CD4-positive, CD25-positive, alpha-beta regulatory T cell (primary cell): ENCODE data around the gene MTFP1. TPM values are rescaled to one million over a fixed set of nuclear protein-coding genes. Genes with fewer than 3 reads are reported as not detected.
"Not testable (repeated sequence)": the region's sequence is repeated elsewhere in the genome, so short reads cannot be mapped to it uniquely, and the experiment has no call there.

Experiments used
- ATAC-seq, 2 donors: fragments of 150-1000 bp; cut with Tn5 transposase; one replicate each; pipeline ENCODE4 v1.10.0; 2021; ENCODE audit warnings: low read depth in 2 of 2, moderate number of reproducible peaks in 2 of 2, moderate library complexity in 1 of 2
- DNase-seq, 3 donors: peaks; one replicate each; pipeline versions ENCODE4 v3.0.0 to v3.0.0-alpha.2; 2012 to 2022; ENCODE audit warnings: mixed read lengths in 1 of 3
- H3K27ac ChIP-seq: one replicate; pipeline ENCODE4 v1.7.0; 2013; ENCODE audit warnings: mild to moderate bottlenecking, low read length; ENCODE audit not compliant: insufficient read depth, poor library complexity, severe bottlenecking
- H3K27me3 ChIP-seq: one replicate; pipeline ENCODE4 v1.7.0; 2013; ENCODE audit warnings: low read length; ENCODE audit not compliant: control insufficient read depth, insufficient read depth
- H3K36me3 ChIP-seq: one replicate; pipeline ENCODE4 v1.7.0; 2013; ENCODE audit warnings: mild to moderate bottlenecking, low read length, moderate library complexity; ENCODE audit not compliant: control insufficient read depth, insufficient read depth
- H3K4me1 ChIP-seq: 2 replicates; pipeline ENCODE4 v1.7.0; 2013; ENCODE audit warnings: mild to moderate bottlenecking, low read length; ENCODE audit not compliant: insufficient read depth, control insufficient read depth, poor library complexity, severe bottlenecking
- H3K4me3 ChIP-seq: one replicate; pipeline ENCODE4 v1.7.0; 2013; ENCODE audit warnings: low read depth, mild to moderate bottlenecking, low read length, moderate library complexity
- H3K9me3 ChIP-seq, 2 experiments: 1 replicate in 1 of 2; 2 replicates in 1 of 2; pipeline ENCODE4 v1.7.0; 2013; ENCODE audit warnings: low read length in 2 of 2, mild to moderate bottlenecking in 1 of 2, moderate library complexity in 1 of 2; ENCODE audit not compliant: control insufficient read depth in 2 of 2
- H3K27ac Mint-ChIP-seq, 3 donors: one replicate each; pipeline ENCODE4 v1.8.0; 2020 to 2022; ENCODE audit warnings: mild to moderate bottlenecking in 3 of 3, mixed read lengths in 3 of 3, moderate library complexity in 2 of 3
- H3K27me3 Mint-ChIP-seq: one replicate; pipeline ENCODE4 v1.8.0; 2022; ENCODE audit warnings: mild to moderate bottlenecking, mixed read lengths
- H3K36me3 Mint-ChIP-seq: one replicate; pipeline ENCODE4 v1.8.0; 2020; ENCODE audit warnings: mixed read lengths
- H3K4me1 Mint-ChIP-seq, 4 donors: one replicate each; pipeline ENCODE4 v1.8.0; 2020 to 2022; ENCODE audit warnings: mixed read lengths in 4 of 4, mild to moderate bottlenecking in 1 of 4
- H3K4me3 Mint-ChIP-seq, 4 donors: one replicate each; pipeline ENCODE4 v1.8.0; 2020 to 2022; ENCODE audit warnings: mild to moderate bottlenecking in 4 of 4, mixed read lengths in 4 of 4, moderate library complexity in 3 of 4
- H3K9me3 Mint-ChIP-seq, 7 donors: one replicate each; pipeline ENCODE4 v1.8.0; 2020 to 2022; ENCODE audit warnings: mixed read lengths in 7 of 7, mild to moderate bottlenecking in 3 of 7, moderate library complexity in 2 of 7
- polyA plus RNA-seq, 4 donors: library from polyadenylated mRNA; unstranded; fragments of 300-500 nt; fragmentation: Illumina TruSeq; gene quantifications; one replicate each; pipeline ENCODE4 v1.2.3, GENCODE V29; 2021
- total RNA-seq: library from RNA; stranded (reverse); gene quantifications from one replicate; pipeline ENCODE4 v1.2.3, GENCODE V29; 2022

The MTFP1 gene
- total and polyA plus RNA-seq, 5 donors from 2014 or later = 38.3 to 111 (median 45.3) TPM

DNA sequence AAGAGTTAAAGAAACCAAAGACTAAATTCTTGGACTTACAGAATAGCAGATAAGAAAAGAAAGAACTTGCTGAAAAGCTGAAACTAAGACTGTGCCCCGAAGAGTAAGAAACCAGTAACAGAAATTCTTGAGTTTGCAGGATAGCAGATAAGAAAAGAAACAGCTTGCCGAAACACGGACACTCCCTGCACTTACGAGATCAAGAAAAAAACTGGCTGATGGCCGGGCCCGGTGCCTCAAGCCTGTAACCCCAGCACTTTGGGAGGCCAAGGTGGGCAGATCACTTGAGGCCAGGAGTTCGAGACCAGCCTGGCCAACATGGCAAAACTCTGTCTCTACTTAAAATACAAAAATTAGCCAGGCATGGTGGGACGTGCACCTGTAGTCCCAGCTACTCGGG lies 25.9 kb downstream of the MTFP1 start:
- not testable (repeated sequence) for H3K27ac ChIP-seq, H3K4me3 Mint-ChIP-seq, H3K4me1 ChIP-seq, H3K36me3 ChIP-seq, H3K4me3 ChIP-seq, H3K9me3 Mint-ChIP-seq, H3K27me3 ChIP-seq, DNase-seq, H3K9me3 ChIP-seq, H3K4me1 Mint-ChIP-seq, ATAC-seq, H3K36me3 Mint-ChIP-seq, H3K27ac Mint-ChIP-seq
- peaks cover 31% of the 10 kb centered on the region for H3K27me3 Mint-ChIP-seq

DNA sequence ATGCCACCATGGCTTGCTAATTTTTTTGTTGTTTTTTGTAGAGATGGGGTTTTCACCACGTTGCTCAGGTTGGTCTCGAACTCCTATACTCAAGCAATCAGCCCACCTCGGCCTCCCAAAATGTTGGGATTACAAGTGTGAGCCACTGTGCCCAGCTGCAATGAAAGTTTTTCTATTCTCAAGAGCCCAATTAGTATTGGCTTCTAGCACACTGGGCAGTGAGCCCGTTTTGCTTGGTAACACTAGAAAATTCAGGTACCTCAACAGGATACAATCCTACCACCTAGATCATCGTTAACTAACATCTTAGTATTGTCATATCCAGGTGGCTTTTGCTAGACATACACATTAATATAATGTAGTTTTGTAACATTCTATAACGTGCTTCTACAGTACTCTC lies 27.3 kb downstream of the MTFP1 start:
- no peak for ATAC-seq
- H3K9me3 ChIP-seq = no peaks in the 10 kb centered on the region

DNA sequence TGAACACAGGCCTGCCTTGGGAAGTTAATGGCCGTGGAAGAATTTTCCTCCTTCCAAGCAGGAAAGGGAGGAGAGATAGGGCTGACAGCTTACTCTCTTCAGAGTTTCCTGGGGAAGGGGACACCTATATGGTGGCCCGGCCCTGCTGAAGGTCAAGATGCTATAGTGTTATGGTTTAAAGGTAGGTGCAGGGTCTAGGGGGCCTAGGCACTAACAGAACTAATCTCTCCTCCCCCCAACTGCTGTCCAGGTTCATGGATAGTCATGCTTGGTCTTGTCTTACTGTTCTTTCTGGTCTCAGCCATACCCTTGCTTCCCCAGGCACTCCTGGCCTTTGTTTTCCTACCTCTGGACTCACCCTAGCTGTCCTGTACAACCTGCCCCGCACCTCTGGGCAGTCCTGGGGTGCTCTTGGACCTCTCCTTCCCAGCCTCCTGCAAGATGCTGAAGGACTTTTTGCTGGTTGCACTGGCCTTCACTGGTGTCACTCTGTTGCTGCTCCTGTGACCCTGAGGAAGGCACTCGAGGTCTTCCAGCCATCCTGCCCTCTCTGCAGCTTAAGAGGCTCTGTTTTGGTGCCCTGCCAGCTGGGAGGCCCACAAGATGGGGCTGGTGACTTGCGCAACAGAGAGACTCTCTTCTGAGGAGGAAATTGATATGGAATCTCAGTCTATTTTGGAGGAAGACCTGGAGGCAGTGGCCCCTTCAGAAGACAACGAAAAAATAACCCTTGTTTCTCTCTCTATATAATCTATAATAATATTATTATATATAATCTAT lies 28.4 kb downstream of the MTFP1 start:
- Histone ChIP-seq H3K27ac (no peak overlapping the region), H3K4me1 (no peaks in the 10 kb centered on the region), H3K36me3 (no peaks in the 10 kb centered on the region), H3K27me3 (no peaks in the 10 kb centered on the region), H3K4me3 (no peak overlapping the region), H3K9me3 (no peaks in the 10 kb centered on the region)
- Mint-ChIP-seq H3K4me3 (no peak overlapping the region), H3K4me1 (no peaks in the 10 kb centered on the region), H3K27ac (no peak overlapping the region), H3K36me3 (no peaks in the 10 kb centered on the region), H3K27me3 (peaks cover 27% of the 10 kb centered on the region), H3K9me3 (peaks cover 0 to 1% (median 0%) of the 10 kb centered on the region in 7 donors)
- DNase-seq = peak in 1 of 3 donors; percentile 44
- ATAC-seq = no peak

More for the DNA sequence above, 27.3 kb downstream of the MTFP1 start:
- H3K27me3 ChIP-seq = no peaks in the 10 kb centered on the region
- H3K27ac Mint-ChIP-seq = no peak overlapping the region
- no peaks in the 10 kb centered on the region for H3K36me3 Mint-ChIP-seq
- H3K36me3 ChIP-seq = no peaks in the 10 kb centered on the region
- H3K4me3 Mint-ChIP-seq = no peak overlapping the region
- peaks cover 26% of the 10 kb centered on the region for H3K27me3 Mint-ChIP-seq
- no peak overlapping the region for H3K27ac ChIP-seq
- no peak overlapping the region for H3K4me3 ChIP-seq
- H3K9me3 Mint-ChIP-seq = peaks cover 0 to 1% (median 0%) of the 10 kb centered on the region in 7 donors
- H3K4me1 ChIP-seq = no peaks in the 10 kb centered on the region
- DNase-seq = no peak
- no peaks in the 10 kb centered on the region for H3K4me1 Mint-ChIP-seq

DNA sequence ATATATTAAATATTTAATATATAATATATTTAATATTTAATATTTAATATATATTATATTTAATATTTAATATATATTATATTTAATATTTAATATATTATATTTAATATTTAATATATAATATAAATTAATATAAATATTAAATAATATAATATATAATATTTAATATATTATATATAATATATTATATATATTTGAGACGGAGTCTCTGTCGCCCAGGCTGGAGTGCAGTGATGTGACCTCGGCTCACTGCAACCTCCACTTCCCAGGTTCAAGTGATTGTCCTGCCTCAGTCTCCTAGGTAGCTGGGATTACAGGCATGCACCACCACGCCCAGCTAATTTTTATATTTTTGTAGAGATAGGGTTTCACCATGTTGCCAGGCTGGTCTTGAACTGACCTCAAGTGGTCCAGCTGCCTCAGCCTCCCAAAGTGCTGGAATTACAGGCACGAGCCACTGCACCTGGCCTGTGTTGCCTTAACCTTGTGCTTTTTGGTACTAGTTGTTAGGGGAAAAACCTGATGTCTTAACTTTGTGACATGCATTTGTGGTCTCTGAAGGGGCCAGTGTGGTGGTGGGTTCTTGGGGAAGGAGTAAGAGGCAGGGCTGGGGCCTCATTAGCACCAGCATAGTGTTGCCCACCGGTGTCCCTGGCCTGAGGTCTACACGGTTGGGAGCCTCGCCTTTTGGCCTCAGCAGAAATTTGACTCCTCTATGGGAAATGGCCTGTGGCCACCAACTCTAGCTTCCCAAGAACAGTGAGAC lies 29.7 kb downstream of the MTFP1 start:
- H3K4me1 Mint-ChIP-seq = no peaks in the 10 kb centered on the region
- H3K36me3 Mint-ChIP-seq = no peaks in the 10 kb centered on the region
- H3K4me1 ChIP-seq = no peaks in the 10 kb centered on the region
- H3K27me3 ChIP-seq = no peaks in the 10 kb centered on the region
- no peak for ATAC-seq
- no peak overlapping the region for H3K4me3 Mint-ChIP-seq
- no peak for DNase-seq
- peaks cover 33% of the 10 kb centered on the region for H3K27me3 Mint-ChIP-seq
- no peaks in the 10 kb centered on the region for H3K36me3 ChIP-seq
- H3K9me3 Mint-ChIP-seq = peaks cover 0 to 1% (median 0%) of the 10 kb centered on the region in 7 donors
- no peaks in the 10 kb centered on the region for H3K9me3 ChIP-seq
- H3K4me3 ChIP-seq = no peak overlapping the region
- H3K27ac ChIP-seq = no peak overlapping the region
- H3K27ac Mint-ChIP-seq = no peak overlapping the region

DNA sequence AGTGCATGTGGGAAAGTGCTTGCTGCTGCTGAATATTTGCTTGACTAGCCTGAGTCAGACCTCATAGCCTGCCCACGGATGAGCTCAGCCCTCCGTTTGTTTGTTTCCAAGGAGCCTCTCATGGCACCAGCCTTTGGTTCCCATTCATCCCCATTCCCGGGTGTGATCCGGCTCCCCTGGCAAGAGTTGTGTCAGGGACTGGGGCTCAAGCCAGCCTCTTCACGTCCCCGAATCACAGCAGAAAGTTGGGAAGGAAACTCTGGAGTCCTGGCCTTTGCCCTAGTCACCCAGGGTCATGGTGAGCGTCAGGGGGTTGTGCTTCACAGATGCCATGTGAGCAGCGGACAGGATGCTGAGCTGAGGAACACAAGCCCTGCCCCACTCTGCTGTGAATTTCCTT lies 32.4 kb downstream of the MTFP1 start:
- DNase-seq (no peak), ATAC-seq (no peak)
- no peaks in the 10 kb centered on the region for H3K27me3 ChIP-seq
- peaks cover 31% of the 10 kb centered on the region for H3K27me3 Mint-ChIP-seq
- H3K9me3 Mint-ChIP-seq = peaks cover 0 to 1% (median 0%) of the 10 kb centered on the region in 7 donors
- H3K36me3 ChIP-seq = no peaks in the 10 kb centered on the region
- no peaks in the 10 kb centered on the region for H3K9me3 ChIP-seq
- no peaks in the 10 kb centered on the region for H3K4me1 Mint-ChIP-seq
- no peaks in the 10 kb centered on the region for H3K4me1 ChIP-seq
- H3K36me3 Mint-ChIP-seq = no peaks in the 10 kb centered on the region
- no peak overlapping the region for H3K4me3 Mint-ChIP-seq
- H3K27ac Mint-ChIP-seq = no peak overlapping the region
- H3K4me3 ChIP-seq = no peak overlapping the region
- no peak overlapping the region for H3K27ac ChIP-seq

DNA sequence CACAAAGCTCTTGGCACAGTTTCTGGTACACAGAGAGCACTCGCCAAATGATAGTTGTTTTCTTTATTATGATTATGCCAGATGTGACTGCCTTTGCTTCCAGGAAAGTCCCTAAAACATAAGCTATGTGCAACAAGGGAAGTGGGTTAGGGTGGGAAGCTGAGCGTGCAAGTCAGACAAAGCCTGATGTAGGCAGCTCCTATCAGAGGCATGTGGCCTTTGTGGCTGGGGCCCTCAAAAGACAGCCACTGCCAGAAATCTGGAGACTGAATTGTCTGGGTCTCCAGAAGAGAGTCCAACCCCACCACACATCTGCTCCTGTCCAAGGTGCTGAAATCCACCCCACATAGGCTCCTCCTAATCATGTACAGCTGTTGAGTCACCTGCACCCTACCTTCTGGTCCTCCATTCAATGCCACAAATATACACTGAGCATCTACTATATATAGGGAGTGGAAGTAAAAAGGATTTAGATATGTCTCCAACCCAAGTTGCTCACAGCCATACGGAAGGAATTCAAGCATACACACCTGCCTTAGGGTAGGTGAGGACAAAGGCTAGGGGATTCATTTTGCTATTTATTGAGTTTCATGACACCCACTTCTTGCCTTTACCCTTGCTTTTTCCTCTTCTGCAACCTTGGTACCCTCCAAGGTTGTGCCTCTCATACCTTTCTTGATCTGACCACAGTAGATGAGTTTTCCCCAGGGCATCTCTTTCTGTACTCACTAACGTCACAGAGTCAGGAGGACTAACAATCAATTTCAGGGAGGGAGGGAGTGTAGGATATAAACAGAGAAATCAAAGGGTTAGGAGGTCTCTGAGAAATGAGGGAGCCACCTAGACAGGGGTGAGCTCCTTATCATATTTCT lies 33.8 kb downstream of the MTFP1 start:
- no peak for DNase-seq

DNA sequence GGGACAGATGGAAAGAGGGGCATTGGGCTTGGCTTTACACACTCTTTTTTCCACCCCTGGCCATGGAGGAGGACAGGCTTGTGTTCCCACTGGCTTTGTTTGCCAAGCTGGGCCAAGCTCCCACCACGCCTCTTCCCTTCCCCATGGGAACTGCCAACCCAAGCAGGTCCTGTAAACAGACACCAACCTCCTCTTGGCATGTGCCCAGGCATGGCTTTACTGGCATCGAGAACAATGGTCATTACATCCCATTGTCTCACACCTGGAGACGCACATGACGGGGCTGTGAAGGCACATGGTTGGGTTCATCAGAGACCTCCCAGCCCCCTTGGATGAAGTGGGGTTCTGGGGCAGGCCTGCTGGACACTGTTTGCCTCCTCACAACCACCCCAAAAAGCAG lies 34.6 kb downstream of the MTFP1 start:
- no peaks in the 10 kb centered on the region for H3K36me3 Mint-ChIP-seq
- Histone ChIP-seq H3K4me1 (no peaks in the 10 kb centered on the region), H3K4me3 (no peak overlapping the region), H3K36me3 (no peaks in the 10 kb centered on the region), H3K27me3 (peaks cover 6% of the 10 kb centered on the region), H3K9me3 (no peaks in the 10 kb centered on the region), H3K27ac (no peak overlapping the region)
- no peak overlapping the region for H3K27ac Mint-ChIP-seq
- H3K4me1 Mint-ChIP-seq = no peaks in the 10 kb centered on the region
- H3K27me3 Mint-ChIP-seq = peaks cover 33% of the 10 kb centered on the region
- H3K9me3 Mint-ChIP-seq = peaks cover 0 to 7% (median 0%) of the 10 kb centered on the region in 7 donors
- H3K4me3 Mint-ChIP-seq = no peak overlapping the region
- DNase-seq (no peak), ATAC-seq (no peak)

More for the DNA sequence above, 33.8 kb downstream of the MTFP1 start:
- Histone ChIP-seq H3K9me3 (no peaks in the 10 kb centered on the region), H3K27me3 (peaks cover 4% of the 10 kb centered on the region), H3K36me3 (no peaks in the 10 kb centered on the region), H3K4me1 (no peaks in the 10 kb centered on the region), H3K4me3 (no peak overlapping the region), H3K27ac (no peak overlapping the region)
- no peaks in the 10 kb centered on the region for H3K4me1 Mint-ChIP-seq
- H3K4me3 Mint-ChIP-seq = no peak overlapping the region
- ATAC-seq = no peak
- H3K27me3 Mint-ChIP-seq = peaks cover 27% of the 10 kb centered on the region
- H3K36me3 Mint-ChIP-seq = no peaks in the 10 kb centered on the region
- no peak overlapping the region for H3K27ac Mint-ChIP-seq
- peaks cover 0 to 1% (median 0%) of the 10 kb centered on the region in 7 donors for H3K9me3 Mint-ChIP-seq
